SK-MEL-5 (cell line): Measurements from ENCODE around the gene AGL. TPM values are rescaled to one million over a fixed set of nuclear protein-coding genes. Genes with fewer than 3 reads are reported as not detected.
"Not testable (repeated sequence)": the region's sequence is repeated elsewhere in the genome, so short reads cannot be mapped to it uniquely, and the experiment has no call there.

Experiments used
- DNase-seq: peaks from one replicate; pipeline ENCODE4 v3.0.0-alpha.2; 2016; ENCODE audit warnings: low read depth, low spot score
- in situ Hi-C: cut with HindIII; loops from 2 replicates; pipeline ENCODE4 v1.10.0; 2016; ENCODE audit warnings: low sequenced_read_pairs, high pct_unique_total_duplicates, low pct_unique_long_range_greater_than_20kb
- total RNA-seq: library from RNA; depleted of rRNA; stranded (reverse); fragments of >200 nt; shearing (Covaris generic); gene quantifications from 2 replicates; pipeline ENCODE4 v1.2.3, GENCODE V29; 2014

AGL gene
- total RNA-seq, 1 experiment from 2014 or later: 9.1 TPM

- in situ Hi-C loops: no loop called here
- no peak for DNase-seq
Measured at GRCh38 chr1:99891997-99892396, 41.8 kb downstream of the AGL start.

GRCh38 chr1:99903278-99903677, 53.1 kb downstream of the AGL start:
- in situ Hi-C loops: not testable (repeated sequence)

GRCh38 chr1:99906535-99906934, 56.4 kb downstream of the AGL start:
- in situ Hi-C loops: no loop called here
- DNase-seq: no peak

More at GRCh38 chr1:99903278-99903677, 53.1 kb downstream of the AGL start:
- DNase-seq: not testable (repeated sequence)

GRCh38 chr1:99917214-99917613, 67.1 kb downstream of the AGL start:
- in situ Hi-C loops: no loop called here

DNA sequence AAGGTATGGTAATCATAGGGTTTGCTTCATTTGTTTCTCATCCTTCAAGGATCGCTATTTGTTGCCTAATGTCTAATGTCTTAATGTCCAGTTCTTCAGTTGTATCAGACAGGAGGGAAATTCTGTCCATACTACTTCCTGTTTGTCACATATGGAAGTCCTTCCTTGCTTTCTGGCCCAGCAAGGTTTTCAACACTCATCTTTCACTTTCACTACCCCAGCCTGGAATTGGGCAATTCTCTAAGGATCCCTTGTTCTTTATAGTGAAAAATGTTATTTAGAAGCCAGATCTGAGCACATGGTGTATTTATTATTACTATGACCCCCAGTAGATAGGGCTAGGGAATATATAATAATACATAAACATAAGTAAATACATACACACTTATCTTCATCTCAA, 69.1 kb downstream of the AGL start:
- in situ Hi-C loops: no loop called here

More at GRCh38 chr1:99917214-99917613, 67.1 kb downstream of the AGL start:
- no peak for DNase-seq

GRCh38 chr1:99934801-99935200, 84.6 kb downstream of the AGL start:
- no peak for DNase-seq
- in situ Hi-C loops: no loop called here

More for the DNA sequence above, 69.1 kb downstream of the AGL start:
- DNase-seq: no peak

DNA sequence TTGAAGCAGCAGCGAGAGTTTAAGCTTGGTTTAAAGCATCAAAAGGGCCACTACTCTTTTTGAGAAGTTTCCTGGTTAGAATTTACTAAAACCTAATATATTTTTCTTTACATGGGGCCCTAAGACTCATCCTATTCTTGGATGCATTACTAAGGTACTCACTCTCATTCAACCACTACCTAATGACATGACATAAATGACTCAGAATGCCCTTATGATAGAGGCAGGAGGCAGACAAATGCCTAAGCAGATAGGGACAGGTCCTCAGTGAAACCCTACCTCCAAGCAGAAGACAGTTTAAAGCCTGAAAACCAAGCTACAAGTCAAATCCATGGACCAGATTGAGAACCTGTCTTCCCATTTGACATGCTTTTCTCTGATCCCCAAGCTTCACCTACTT, 85.4 kb downstream of the AGL start:
- in situ Hi-C loops: no loop called here
- no peak for DNase-seq

- no peak for DNase-seq
- in situ Hi-C loops: no loop called here
Measured at GRCh38 chr1:99936071-99936470, 85.9 kb downstream of the AGL start.

- DNase-seq: no peak
- in situ Hi-C loops: no loop called here
Measured at GRCh38 chr1:99942723-99943122, 92.6 kb downstream of the AGL start.

DNA sequence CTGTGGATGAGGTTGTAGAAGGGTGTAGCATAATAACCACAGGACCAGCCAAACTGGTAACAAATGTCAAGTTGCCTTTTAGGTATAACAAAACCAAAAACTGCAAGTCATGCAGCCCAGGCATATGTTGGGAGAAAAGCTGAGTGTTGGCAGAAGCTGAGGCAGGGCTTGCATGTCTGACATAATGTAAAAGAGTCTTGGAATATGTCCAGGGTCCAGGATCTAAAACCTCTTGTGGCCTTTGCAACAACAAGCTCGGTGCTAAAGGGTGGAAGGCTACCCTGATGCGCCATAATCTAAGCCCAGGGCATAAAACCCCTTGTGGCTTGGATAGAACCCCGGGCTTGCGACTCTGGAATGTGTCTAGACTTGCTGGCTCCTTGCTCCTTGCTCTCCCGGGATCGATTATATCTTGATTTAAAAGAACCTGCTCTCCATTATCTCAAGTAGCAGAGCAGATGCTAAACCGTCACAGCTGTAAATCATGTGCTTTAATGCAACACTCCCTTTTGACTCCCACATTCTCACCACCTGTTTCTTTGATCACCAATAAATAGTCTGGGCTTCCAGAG, 93.1 kb downstream of the AGL start:
- no peak for DNase-seq
- in situ Hi-C loops: no loop called here

GRCh38 chr1:99944192-99944591, 94.0 kb downstream of the AGL start:
- DNase-seq: no peak
- in situ Hi-C loops: no loop called here

- in situ Hi-C loops: no loop called here
- no peak for DNase-seq
Measured at GRCh38 chr1:99945174-99945573, 95.0 kb downstream of the AGL start.

DNA sequence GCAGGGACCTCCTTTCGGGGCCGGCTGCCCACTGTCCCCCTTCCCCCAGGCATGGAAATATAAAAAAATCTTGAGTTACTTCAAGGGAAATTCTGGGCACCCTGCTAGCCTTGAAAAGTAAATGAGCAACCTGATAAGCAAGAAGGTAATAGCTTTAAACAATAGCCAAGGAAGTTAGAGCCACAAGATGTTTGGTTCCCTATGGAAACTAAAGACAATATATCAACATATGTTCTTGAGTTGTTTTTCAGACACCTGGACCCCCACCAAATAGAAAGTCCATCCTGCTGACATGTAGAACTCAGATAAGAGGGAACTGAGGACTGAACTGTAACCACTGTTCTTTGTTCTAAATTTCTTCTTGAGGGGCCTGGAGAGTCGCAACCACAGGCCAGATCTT, 100.3 kb downstream of the AGL start:
- DNase-seq: no peak
- in situ Hi-C loops: no loop called here

DNA sequence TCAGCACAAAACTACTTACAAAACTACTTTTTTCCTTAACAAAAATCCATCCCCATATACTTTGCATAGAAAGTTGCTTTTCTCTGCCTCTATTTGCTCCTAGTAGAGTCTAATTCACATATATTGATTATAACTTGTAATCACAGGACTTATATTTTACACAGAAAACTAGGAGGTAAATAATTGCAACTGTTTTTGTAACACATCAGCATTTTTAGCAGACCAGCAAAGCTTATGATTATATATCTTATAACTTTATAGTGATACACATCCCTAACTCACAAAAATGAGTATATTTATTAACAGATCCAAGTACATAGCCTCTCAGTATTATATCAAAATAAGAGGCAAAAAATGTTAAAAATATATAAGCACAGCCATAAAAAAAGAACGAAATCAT, 102.4 kb downstream of the AGL start:
- no peak for DNase-seq
- in situ Hi-C loops: no loop called here

GRCh38 chr1:99955375-99955774, 105.2 kb downstream of the AGL start:
- in situ Hi-C loops: no loop called here

GRCh38 chr1:99956755-99957154, 106.6 kb downstream of the AGL start:
- in situ Hi-C loops: no loop called here
- DNase-seq: no peak

More at GRCh38 chr1:99955375-99955774, 105.2 kb downstream of the AGL start:
- DNase-seq: no peak

DNA sequence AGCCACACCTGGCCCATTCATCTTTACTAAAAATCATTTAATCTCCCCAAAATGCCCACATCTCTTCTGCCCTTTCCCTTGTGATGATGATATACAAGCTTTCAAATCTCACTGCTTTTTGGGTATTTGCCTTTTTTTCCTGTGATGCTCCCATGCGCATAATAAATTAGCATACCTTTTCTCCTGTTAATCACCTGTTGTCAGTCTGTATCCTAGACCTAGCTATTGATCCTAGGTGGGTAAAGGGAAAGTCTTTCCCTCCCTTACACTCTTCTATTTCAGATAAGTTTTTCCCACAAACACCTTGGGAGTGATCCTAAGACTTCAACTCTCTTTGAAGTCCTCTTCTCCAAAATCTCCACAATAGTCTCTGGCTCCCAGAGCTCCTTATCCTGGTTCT, 107.7 kb downstream of the AGL start:
- no peak for DNase-seq
- in situ Hi-C loops: no loop called here

DNA sequence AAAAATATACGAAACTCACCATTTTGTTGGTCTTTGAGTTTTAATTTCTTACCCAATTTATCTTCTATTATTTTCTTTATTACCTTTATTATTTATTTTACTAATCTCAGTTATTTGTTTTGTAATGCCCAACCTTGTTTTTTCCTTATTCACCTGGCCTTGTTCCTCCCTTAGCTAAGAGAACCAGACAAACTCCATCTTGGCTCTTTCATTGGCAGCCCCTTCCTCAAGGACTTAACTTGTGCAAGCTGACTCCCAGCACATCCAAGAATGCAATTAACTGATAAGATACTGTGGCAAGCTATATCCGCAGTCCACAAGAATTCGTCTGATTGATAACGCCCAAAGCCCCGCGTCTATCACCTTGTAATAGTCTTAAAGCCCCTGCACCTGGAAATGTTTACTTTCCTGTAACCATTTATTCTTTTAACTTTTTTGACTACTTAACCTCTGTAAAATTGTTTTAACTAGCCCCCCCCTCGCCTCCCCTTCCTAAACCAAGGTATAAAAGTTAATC, 109.1 kb downstream of the AGL start:
- in situ Hi-C loops, DNase-seq: not testable (repeated sequence)

- in situ Hi-C loops, DNase-seq: not testable (repeated sequence)
Measured at GRCh38 chr1:99960260-99960659, 110.1 kb downstream of the AGL start.
